NCI-H2107 (cell line): Measurements from ENCODE around the gene CDHR1.
"Not testable (repeated sequence)": the region's sequence is repeated elsewhere in the genome, so short reads cannot be mapped to it uniquely, and the experiment has no call there.

Experiments used
- DNase-seq: peaks from one replicate; lab custom pipeline; 2025; lab: John Stamatoyannopoulos, UW

Gene CDHR1

GRCh38 chr10:84175436-84175835, 18.9 kb upstream of the CDHR1 start:
- DNase-seq: no peak

GRCh38 chr10:84176351-84176750, 18.0 kb upstream of the CDHR1 start:
- no peak for DNase-seq

DNA sequence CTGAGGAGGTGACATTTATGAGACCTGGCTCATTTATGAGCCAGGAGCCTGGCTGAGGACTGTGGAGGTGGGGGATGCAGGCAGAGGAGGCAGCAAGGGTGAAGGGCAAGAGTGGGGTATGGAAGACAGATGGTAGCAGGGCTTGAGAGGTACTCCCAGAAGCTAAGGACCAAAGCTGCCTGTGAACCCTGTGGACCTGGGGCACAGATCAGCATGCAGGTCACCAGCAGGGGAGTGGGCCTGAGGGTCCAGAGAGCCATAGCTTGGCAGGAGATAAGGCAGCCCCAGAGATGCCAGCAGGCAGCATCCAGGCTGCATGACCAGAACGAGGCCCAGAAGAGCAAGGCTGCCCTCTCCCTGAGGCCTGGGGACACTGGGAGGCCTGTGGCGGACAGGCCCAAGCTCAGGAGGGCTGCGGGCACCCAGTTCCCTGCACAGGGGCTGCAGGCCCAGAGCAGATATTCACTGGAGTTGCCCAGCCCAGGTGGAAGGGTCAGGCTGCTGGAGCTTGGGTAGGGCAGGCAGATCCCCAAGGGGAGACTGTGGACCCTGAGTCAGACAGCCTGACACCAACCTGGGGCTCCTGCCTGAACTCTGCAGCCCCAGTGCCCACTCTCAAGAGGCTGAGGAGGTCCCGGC, 17.4 kb upstream of the CDHR1 start:
- DNase-seq: no peak

- DNase-seq: no peak
Measured at GRCh38 chr10:84177541-84178141, 16.7 kb upstream of the CDHR1 start.

DNA sequence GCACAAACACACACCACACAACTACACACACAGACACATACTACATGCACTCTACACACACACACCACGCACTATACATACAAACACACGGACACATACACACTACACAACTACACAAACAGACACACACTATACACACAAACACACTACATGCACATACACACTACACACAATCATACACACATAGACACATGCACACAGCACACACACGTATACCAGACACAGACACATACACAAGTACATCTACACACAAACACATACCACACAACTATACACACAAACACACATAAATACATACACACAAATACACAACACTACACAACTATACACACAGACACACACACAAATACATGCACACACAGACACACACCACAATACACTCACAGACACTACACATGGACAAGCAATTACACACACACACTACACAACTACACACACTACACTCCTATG, 16.2 kb upstream of the CDHR1 start:
- no peak for DNase-seq

GRCh38 chr10:84179059-84179710, 15.2 kb upstream of the CDHR1 start:
- DNase-seq: no peak

GRCh38 chr10:84180386-84180785, 14.0 kb upstream of the CDHR1 start:
- not testable (repeated sequence) for DNase-seq

GRCh38 chr10:84181631-84182030, 12.7 kb upstream of the CDHR1 start:
- DNase-seq: no peak

DNA sequence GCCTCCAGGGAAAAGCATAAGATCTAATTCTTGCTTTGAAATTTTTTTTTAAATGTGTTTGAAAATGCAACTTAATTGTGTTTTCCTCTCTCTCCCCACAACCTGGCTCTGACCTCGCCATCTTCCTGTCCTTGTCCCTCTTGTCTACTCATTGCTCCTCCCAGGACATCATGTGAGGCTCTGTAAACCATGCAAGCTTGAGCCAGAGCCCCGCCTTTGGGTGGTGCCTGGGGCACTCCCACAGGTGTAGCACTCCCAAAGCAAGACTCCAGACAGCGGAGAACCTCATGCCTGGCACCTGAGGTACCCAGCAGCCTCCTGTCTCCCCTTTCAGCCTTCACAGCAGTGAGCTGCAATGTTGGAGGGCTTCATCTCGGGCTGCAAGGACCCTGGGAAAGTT, 9.8 kb upstream of the CDHR1 start:
- DNase-seq: no peak

- no peak for DNase-seq
Measured at GRCh38 chr10:84185526-84186175, 8.7 kb upstream of the CDHR1 start.

DNA sequence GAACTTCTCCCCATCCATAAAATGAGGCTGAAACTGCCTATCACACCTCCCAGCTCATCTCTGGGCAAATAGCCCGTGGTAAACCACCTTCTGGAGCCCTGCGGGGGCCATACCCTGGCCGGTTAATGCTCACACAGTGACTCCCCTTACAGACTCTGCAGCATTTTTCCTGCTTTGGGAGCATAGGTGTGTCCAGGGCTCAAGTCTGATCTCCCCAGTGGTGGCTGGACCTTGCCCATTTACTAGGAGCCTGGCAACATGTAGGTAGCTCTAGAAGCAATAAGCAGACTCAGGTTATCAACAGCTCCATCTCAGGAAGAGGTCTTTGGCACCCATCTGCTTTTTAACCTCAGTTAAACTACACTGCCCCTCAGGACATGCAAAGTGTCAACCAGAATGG, 5.5 kb upstream of the CDHR1 start:
- DNase-seq: no peak

DNA sequence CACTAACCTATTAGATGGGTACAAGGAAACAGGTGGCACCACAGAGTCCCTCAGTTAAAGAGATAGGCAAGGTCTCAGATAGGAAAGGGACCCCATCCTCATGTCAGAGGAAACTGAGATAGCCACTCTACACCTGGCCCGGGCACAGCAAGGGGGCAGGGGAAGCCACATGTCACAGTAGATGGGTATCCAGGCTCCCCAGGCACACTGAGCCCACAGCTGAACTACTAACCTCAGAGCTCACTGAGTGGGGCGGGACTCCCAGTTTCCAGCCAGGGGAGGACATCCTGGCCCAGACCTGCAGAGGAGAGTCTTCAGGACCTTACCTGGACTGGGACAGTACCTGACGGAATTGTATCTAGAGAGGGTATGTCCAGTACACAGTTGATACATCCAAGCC, 3.7 kb upstream of the CDHR1 start:
- no peak for DNase-seq

- no peak for DNase-seq
Measured at GRCh38 chr10:84191106-84191505, 3.2 kb upstream of the CDHR1 start.

DNA sequence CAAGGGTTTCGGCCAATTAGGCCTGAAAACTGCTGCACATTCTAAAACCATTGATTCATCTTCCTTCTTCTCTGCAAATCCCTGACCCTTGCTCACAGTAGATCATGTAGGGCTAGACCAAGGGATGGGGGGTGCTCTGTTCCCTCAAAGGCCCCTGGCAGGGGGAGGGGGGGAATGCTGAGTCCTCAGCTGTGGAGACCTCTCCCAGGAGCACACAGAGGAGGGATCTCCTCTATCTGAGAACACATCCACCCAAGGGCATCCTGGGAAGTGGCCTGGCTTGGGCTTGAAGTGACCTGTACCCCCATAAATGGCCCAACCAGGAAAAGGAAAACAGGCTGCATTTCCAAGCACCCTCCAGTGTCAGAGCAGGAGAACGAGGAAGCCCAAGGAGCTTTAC, 1.0 kb upstream of the CDHR1 start:
- no peak for DNase-seq

DNA sequence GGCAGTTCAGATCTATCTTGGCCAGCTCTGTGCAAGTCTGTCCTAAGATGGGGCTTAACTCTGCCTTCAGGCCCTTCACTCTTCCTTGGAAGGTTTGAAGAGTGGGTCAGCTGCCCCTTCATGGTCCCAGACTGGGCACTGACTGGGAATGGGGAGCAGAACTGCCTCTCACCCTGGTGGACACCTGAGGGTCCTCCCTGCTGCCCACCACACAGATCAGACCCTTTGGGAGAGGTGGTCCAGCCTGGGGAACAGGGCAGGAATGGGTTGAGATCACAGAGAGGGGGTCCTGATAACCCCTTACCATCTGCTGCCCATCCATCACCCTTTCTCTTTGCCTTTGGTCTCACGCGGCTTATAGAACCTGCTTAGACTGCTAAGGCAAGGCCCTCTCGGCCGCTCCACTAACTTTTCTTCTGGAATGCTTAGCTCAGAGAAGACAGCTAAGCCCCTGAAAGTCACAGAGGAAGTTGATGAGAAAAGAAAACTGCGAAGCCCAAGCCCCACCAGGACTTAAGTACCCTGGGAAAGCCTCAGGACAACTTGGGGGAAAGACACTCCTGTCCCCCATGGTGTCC, 402 bp upstream of the CDHR1 start:
- DNase-seq: no peak

- no peak for DNase-seq
Measured at GRCh38 chr10:84195044-84195830, 900 bp downstream of the CDHR1 start.

DNA sequence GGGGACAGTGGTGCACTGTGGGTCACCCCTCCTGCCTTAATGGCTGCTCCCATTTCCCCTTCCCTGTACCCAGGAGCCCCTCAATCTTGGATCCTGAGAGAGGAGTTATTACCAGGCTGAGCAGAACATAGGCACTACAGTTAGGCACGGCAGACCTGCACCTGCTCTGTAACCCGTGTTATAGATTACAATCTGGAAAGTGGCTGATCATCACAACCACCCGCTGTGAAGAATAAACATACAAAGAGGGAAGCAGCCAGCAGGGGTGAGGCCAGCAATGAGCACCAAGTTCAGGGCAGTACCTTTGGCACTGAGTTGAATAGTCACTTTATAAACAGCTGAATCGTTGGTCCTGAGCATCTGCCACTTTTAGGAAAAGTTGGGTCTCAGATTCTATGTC, 1.7 kb downstream of the CDHR1 start:
- DNase-seq: no peak

DNA sequence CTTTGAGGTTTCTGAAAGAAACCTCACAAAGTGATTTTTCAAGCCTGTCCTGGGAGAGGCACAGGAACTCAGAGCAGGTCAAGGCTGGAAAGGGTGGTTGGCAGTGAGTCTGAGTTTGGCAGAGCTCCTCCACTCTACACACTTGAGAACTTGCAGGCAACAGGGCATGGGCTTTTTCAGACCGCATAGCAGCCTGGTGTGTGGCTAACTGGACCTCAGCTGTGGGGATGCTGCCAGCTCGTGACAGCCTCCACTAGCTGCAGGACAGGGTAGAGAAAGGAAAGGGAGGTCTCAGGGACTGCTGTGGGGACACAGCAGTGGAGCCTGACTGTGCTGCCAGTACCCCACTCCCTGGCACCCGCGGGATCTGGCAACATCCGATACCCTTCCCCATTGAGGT, 2.6 kb downstream of the CDHR1 start:
- no peak for DNase-seq

DNA sequence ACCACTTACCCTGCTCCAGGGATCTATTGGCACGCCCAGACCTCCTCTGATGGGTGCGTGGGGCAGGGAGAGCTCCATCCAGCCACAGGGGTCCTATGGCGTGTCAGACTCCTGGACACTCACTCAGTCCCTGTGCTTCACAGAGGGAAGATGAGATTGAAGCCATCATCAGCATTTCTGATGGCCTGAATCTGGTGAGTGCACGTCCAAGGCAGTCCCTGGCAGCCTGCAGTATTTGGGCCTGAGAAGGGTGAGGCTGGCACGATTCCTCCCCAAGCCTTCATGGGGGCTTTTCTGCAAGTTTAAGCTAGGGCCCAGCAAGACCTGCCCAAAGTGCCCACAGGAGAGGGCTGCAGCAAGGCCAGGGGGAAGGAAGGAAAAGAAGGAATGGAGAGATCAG, 3.3 kb downstream of the CDHR1 start:
- no peak for DNase-seq

- DNase-seq: no peak
Measured at GRCh38 chr10:84198206-84198915, 4.0 kb downstream of the CDHR1 start.

DNA sequence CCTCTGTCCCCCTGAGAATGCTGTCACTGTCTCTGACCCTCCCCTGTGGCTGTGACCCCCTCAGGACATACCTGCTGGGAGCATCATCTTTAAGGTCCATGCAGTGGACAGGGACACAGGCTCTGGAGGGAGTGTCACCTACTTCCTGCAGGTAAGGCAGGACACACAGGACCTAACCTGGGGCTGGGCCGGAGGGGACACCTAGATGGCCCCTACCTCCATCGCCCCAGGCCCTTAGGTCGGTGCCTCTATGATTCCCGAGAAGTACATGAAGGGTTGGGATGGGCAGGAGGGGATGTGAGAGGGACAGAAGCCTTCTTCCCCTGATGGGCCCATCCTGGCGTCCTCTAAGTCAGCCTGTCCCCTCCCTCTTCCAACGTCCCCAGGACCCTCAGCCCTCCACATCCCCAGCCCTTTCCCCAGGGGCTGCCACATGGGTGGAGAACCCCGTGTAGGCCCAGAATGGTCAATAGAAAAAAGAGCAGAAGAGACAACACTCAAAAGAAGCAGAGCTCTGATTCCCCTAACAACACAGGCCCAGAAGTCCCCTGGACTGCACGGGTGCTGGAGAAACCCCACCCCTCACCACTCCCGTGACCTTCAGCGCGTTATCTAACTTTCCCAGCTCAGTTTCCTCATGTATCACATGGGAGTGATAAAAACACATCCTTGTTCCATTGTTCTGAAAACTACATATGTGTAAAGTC, 6.4 kb downstream of the CDHR1 start:
- no peak for DNase-seq
